SU-DHL-6 (cell line): ENCODE results near the gene PMP22.

Experiments
- H2AFZ ChIP-seq: fragments of 200-600 bp; sonication (generic); 2 replicates; pipeline ENCODE4 v1.6.1; 2014; ENCODE audit warnings: low read depth, mild to moderate bottlenecking, moderate library complexity, mixed read lengths, antibody characterized with exemption, low read length; ENCODE audit not compliant: severe bottlenecking
- H3F3A ChIP-seq: fragments of 200-600 bp; shearing (Covaris generic); 2 replicates; pipeline ENCODE4 v1.6.0; 2016; ENCODE audit warnings: antibody characterized with exemption, mild to moderate bottlenecking; ENCODE audit not compliant: insufficient read depth
- H3K27ac ChIP-seq: fragments of 200-600 bp; sonication (generic); 2 replicates; pipeline ENCODE4 v1.5.1; 2016; ENCODE audit warnings: low read depth, mild to moderate bottlenecking, low read length, moderate library complexity, mixed read lengths
- H3K27me3 ChIP-seq: fragments of 200-600 bp; sonication (generic), shearing (Covaris generic); 2 replicates; pipeline ENCODE4 v1.6.0; 2014; ENCODE audit warnings: mild to moderate bottlenecking, low read length
- H3K36me3 ChIP-seq: fragments of 200-600 bp; sonication (generic); 2 replicates; pipeline ENCODE4 v1.6.1; 2014; ENCODE audit warnings: mild to moderate bottlenecking, low read length, mixed read lengths
- H3K4me2 ChIP-seq: fragments of 300-600, 200-600 bp; shearing (Covaris generic), sonication (generic); 2 replicates; pipeline ENCODE4 v1.6.0; 2014; ENCODE audit warnings: low read length, low read depth, mild to moderate bottlenecking; ENCODE audit not compliant: poor library complexity, severe bottlenecking
- H3K4me3 ChIP-seq: fragments of 200-600 bp; sonication (generic); 2 replicates; pipeline ENCODE4 v1.5.1; 2014; ENCODE audit warnings: antibody characterized with exemption, low read length, mild to moderate bottlenecking, mixed read lengths; ENCODE audit not compliant: insufficient read depth, poor library complexity, severe bottlenecking
- H3K79me2 ChIP-seq: fragments of 200-600 bp; sonication (generic); 2 replicates; pipeline ENCODE4 v1.6.1; 2014; ENCODE audit warnings: mild to moderate bottlenecking, low read length, moderate library complexity; ENCODE audit not compliant: insufficient read depth
- H3K9ac ChIP-seq: fragments of 200-600 bp; sonication (generic); 2 replicates; pipeline ENCODE4 v1.7.0; 2014; ENCODE audit warnings: mild to moderate bottlenecking, low read length
- H3K9me2 ChIP-seq: fragments of 200-600 bp; sonication (generic); replicated peaks from 2 replicates; pipeline ENCODE4 v1.6.1; 2014; ENCODE audit warnings: low read length; ENCODE audit not compliant: insufficient read depth
- H3K9me3 ChIP-seq: fragments of 200-600 bp; sonication (generic); 2 replicates; pipeline ENCODE4 v1.6.1; 2014; ENCODE audit warnings: low read length, mixed read lengths; ENCODE audit not compliant: insufficient read depth
- H4K20me1 ChIP-seq: fragments of 200-600 bp; sonication (generic); 2 replicates; pipeline ENCODE4 v1.6.1; 2014; ENCODE audit warnings: low read depth, mild to moderate bottlenecking, antibody characterized with exemption, low read length, moderate library complexity, mixed read lengths
- EZH2phosphoT487 ChIP-seq: fragments of 200-600 bp; sonication (generic), shearing (Covaris generic); conservative IDR thresholded peaks from 2 replicates; pipeline ENCODE4 v1.6.1; 2018; ENCODE audit warnings: mild to moderate bottlenecking, antibody characterized with exemption, low read length, moderate library complexity, mixed read lengths
- TF ChIP-seq, protein P1 (sequence below): fragments of 200-600 bp; sonication (generic); IDR thresholded peaks from one replicate; pipeline ENCODE4 v1.5.1; 2017; ENCODE audit warnings: antibody characterized with exemption, mild to moderate bottlenecking, low read length, moderate library complexity; ENCODE audit not compliant: insufficient read depth, poor library complexity, severe bottlenecking

PMP22 gene

DNA sequence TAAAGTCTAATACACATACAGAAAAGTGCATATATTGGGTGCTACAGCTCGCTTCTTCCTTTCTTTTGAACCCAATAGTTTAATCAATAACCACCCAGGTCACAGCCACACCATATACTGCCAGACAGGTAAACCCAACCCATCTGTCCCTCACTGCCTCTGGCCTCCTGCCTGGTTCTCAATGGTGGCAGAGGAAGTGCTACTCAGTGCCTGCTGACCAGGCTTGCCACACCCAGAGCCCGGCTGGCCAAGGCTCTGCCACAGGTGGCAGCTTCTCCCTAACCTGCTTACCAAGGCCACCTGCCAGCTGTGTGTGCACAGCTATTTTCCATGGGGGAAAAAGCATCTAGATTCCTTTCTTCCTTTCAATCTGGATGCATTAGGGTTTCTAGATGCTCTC lies 584 bp downstream of the PMP22 start:
- Histone ChIP-seq H3K27me3 (no peaks in the 10 kb centered on the region), H3K79me2 (no peaks in the 10 kb centered on the region), H3K9me3 (no peaks in the 10 kb centered on the region), H3K9me2 (no peaks in the 10 kb centered on the region), H3F3A (no peaks in the 10 kb centered on the region), H3K4me2 (no peak overlapping the region), H3K4me3 (no peak overlapping the region), H3K27ac (no peak overlapping the region), H2AFZ (no peak overlapping the region), H4K20me1 (no peaks in the 10 kb centered on the region), H3K9ac (no peak overlapping the region), H3K36me3 (no peaks in the 10 kb centered on the region)
- TF ChIP-seq, protein P1, sequence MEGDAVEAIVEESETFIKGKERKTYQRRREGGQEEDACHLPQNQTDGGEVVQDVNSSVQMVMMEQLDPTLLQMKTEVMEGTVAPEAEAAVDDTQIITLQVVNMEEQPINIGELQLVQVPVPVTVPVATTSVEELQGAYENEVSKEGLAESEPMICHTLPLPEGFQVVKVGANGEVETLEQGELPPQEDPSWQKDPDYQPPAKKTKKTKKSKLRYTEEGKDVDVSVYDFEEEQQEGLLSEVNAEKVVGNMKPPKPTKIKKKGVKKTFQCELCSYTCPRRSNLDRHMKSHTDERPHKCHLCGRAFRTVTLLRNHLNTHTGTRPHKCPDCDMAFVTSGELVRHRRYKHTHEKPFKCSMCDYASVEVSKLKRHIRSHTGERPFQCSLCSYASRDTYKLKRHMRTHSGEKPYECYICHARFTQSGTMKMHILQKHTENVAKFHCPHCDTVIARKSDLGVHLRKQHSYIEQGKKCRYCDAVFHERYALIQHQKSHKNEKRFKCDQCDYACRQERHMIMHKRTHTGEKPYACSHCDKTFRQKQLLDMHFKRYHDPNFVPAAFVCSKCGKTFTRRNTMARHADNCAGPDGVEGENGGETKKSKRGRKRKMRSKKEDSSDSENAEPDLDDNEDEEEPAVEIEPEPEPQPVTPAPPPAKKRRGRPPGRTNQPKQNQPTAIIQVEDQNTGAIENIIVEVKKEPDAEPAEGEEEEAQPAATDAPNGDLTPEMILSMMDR: no peak
- TF ChIP-seq EZH2phosphoT487: no peak

DNA sequence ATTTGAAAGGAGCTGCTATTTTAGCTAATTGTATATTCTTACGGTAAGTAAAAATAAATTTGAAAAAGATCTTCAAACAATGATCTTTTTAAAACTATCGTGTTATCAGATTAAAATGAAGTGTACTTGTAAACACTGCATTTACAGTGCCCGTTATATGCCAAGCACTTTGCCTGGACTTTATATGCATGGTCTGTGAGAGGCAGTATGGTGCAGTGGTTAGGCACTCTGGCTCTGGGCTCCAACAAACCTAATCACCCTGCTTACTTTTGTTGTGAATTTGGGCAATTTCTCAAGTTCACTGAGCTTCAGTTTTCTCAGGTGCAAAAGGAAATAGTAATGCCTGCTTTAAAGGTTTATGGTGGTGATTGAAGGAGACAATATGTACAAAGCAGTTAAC lies 1.4 kb downstream of the PMP22 start:
- no peaks in the 10 kb centered on the region for H3F3A ChIP-seq
- H3K79me2 ChIP-seq: no peaks in the 10 kb centered on the region
- H3K9me3 ChIP-seq: no peaks in the 10 kb centered on the region
- no peak overlapping the region for H2AFZ ChIP-seq
- H3K36me3 ChIP-seq: no peaks in the 10 kb centered on the region
- TF ChIP-seq EZH2phosphoT487: no peak
- TF ChIP-seq, protein P1: no peak
- H4K20me1 ChIP-seq: no peaks in the 10 kb centered on the region
- no peaks in the 10 kb centered on the region for H3K27me3 ChIP-seq
- H3K27ac ChIP-seq: no peak overlapping the region
- no peak overlapping the region for H3K4me3 ChIP-seq
- no peaks in the 10 kb centered on the region for H3K9me2 ChIP-seq
- no peak overlapping the region for H3K4me2 ChIP-seq
- no peak overlapping the region for H3K9ac ChIP-seq

DNA sequence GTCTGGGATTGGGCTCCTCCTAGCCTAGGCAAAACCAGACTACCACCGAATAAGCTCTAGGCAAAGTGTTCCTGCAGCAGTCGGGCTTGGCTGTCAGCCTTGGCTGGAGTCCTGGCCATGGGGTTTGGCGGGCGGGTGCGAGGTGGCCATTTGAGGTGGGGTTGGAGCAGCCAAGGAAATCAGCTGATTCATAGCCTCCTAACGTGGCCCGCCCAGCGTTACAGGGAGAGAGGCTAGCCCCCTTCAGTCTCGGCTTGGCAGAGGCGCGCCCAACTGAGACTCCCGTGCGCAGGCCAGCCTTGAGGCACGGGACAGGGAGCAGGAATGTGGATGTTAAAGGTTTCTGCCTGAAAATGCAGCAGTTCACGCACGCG lies 1.9 kb downstream of the PMP22 start:
- no peaks in the 10 kb centered on the region for H3K79me2 ChIP-seq
- H3K27ac ChIP-seq: no peak overlapping the region
- H3F3A ChIP-seq: no peaks in the 10 kb centered on the region
- H3K36me3 ChIP-seq: no peaks in the 10 kb centered on the region
- no peak overlapping the region for H3K4me2 ChIP-seq
- TF ChIP-seq, protein P1: no peak
- TF ChIP-seq EZH2phosphoT487: no peak
- no peak overlapping the region for H3K9ac ChIP-seq
- H2AFZ ChIP-seq: no peak overlapping the region
- H3K4me3 ChIP-seq: no peak overlapping the region
- H3K9me2 ChIP-seq: no peaks in the 10 kb centered on the region
- H3K27me3 ChIP-seq: no peaks in the 10 kb centered on the region
- no peaks in the 10 kb centered on the region for H4K20me1 ChIP-seq
- H3K9me3 ChIP-seq: no peaks in the 10 kb centered on the region
